ACC112 (cell line): ENCODE measurements around the gene CD44.
A peak's percentile ranks its signal among the peaks of the same experiment; 100 is the strongest.
"Not testable (repeated sequence)": the region's sequence is repeated elsewhere in the genome, so short reads cannot be mapped to it uniquely, and the experiment has no call there.

Source experiments
- H2AFZ ChIP-seq: fragments of 200-600 bp; sonication (generic); one replicate; pipeline ENCODE4 v1.6.0; 2017; ENCODE audit warnings: antibody characterized with exemption, low read length; ENCODE audit not compliant: unreplicated experiment
- H3K27ac ChIP-seq: fragments of 200-600 bp; sonication (generic); 2 replicates; pipeline ENCODE4 v1.5.1; 2014; ENCODE audit warnings: low read depth, mild to moderate bottlenecking, antibody characterized with exemption, low read length, moderate library complexity
- H3K27me3 ChIP-seq: fragments of 200-600 bp; sonication (generic); 2 replicates; pipeline ENCODE4 v1.6.1; 2014; ENCODE audit warnings: mild to moderate bottlenecking, antibody characterized with exemption, low read length, moderate library complexity, mixed read lengths; ENCODE audit not compliant: insufficient read depth
- H3K36me3 ChIP-seq: fragments of 200-600 bp; sonication (generic); 2 replicates; pipeline ENCODE4 v1.6.1; 2016; ENCODE audit warnings: mild to moderate bottlenecking, antibody characterized with exemption, low read length, moderate library complexity, mixed read lengths; ENCODE audit not compliant: insufficient read depth
- H3K4me1 ChIP-seq: fragments of 200-600 bp; sonication (generic); one replicate; pipeline ENCODE4 v1.6.1; 2016; ENCODE audit warnings: low read length, mixed read lengths; ENCODE audit not compliant: insufficient read depth, unreplicated experiment, control insufficient read depth
- H3K4me3 ChIP-seq: fragments of 200-600 bp; sonication (generic); 2 replicates; pipeline ENCODE4 v1.5.1; 2014; ENCODE audit warnings: mild to moderate bottlenecking, low read depth, low read length
- H3K79me2 ChIP-seq: fragments of 200-600 bp; sonication (generic); one replicate; pipeline ENCODE4 v1.6.0; 2016; ENCODE audit warnings: low read length; ENCODE audit not compliant: control insufficient read depth, unreplicated experiment, insufficient read depth

The CD44 gene

DNA sequence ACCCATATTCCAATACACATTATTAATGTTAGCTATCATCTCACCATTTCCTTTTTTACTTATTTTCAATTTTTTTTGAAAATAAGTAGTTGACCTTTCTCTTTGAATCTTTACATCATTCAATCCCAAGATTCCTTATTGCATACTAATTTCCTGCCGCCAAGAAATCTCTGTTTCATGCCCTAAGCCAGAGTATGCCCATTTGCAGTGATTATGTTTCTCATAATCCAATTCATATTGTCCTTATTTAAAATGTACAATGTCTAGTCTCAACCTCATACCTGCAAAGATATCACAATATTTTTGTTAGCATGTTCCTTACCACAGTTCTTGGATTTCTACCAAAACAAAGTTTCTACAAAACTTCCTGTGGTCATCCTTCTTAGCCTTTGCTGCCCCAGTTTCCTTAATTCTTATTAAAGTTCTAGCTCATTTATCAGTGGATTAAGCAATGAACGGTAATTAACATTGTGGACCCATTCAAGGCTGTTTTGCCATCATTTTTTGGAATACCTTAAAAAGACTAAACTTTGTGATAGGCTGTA, 75.3 kb downstream of the CD44 start:
- no peak overlapping the region for H2AFZ ChIP-seq
- H3K27ac ChIP-seq = peak overlapping the region; percentile 97
- H3K27me3 ChIP-seq = no peaks in the 10 kb centered on the region
- H3K4me3 ChIP-seq = peak overlapping the region; percentile 23; the same call in 1 of the 2 replicates
- H3K4me1 ChIP-seq = peaks cover 69% of the 10 kb centered on the region
- H3K36me3 ChIP-seq = peaks cover 41% of the 10 kb centered on the region
- H3K79me2 ChIP-seq = no peaks in the 10 kb centered on the region

DNA sequence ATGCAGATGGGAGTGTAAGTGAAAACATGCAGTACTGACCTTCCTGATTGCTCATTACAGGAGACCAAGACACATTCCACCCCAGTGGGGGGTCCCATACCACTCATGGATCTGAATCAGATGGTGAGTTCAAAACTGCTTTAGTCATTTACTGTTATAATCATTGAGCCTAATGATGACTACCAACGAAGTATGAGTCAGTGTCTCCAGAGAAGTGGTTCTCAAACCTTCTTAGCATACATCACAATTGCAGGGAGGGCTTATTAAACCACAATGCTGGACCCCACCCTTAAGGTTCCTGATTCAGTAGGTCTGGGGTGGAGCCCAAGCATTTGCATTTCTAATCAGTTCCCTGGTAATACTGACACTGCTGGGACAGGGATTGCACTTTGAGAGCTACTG, 75.8 kb downstream of the CD44 start:
- Histone ChIP-seq H3K36me3 (peaks cover 41% of the 10 kb centered on the region), H3K79me2 (no peaks in the 10 kb centered on the region), H3K4me3 (peak overlapping the region; percentile 46; the same call in 1 of the 2 replicates), H3K4me1 (peaks cover 69% of the 10 kb centered on the region), H3K27ac (peak overlapping the region; percentile 97), H2AFZ (no peak overlapping the region), H3K27me3 (no peaks in the 10 kb centered on the region)

DNA sequence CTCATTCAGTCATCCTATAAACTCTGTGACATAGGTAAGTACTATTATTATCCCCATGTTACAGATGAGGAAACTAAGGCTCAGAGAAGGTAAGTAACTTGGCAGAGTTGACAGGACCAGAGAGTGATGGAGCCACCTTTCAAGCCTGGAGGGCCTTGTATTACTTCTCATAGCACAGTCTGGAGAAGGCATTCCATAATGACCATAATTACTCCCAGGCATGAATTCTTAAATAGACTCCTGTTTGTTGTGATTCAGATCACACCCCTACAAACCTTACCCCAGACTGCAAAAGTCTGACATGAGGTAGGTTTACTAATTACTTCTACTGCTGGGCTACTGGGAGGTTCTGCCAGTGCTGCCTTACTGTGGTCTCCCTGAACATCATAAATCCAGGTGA, 77.0 kb downstream of the CD44 start:
- peaks cover 67% of the 10 kb centered on the region for H3K4me1 ChIP-seq
- H3K36me3 ChIP-seq = peaks cover 37% of the 10 kb centered on the region
- H3K27ac ChIP-seq = peak overlapping the region; percentile 97

DNA sequence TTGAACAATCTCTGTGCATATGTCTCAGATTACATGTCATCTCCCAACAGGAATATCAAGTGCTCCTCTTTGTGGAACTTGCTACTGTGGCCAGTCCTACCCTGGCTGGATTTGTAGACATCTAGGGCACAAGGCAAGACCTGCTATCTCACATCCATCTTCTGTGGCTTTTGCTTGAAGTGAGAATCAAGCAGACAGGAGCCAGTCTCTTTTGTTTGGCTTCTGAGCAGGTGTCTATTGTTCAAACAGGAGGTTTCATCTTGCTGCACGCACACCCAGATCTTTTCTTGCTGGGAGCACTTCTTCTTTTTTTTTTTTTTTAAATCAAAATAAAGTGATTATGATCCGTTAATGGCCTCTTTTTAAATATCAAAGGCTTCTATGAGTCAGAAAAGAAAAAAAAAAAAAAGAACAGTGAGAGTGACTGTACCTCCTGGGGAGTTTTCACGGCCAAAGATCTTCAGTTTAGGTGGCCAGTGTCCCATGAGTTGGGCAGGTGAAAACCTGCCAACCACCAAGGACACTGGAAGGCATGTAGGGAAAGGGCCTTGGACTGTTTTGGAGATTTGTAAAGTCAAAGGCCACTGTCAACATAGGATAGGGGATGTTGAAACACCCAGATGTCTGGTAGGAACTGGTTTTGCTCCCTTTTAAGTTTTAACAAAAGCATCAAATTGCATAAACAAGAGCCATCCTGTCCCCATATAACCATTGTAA, 78.1 kb downstream of the CD44 start:
- peaks cover 44% of the 10 kb centered on the region for H3K36me3 ChIP-seq
- H3K4me1 ChIP-seq = peaks cover 55% of the 10 kb centered on the region
- H3K27me3 ChIP-seq = no peaks in the 10 kb centered on the region
- no peaks in the 10 kb centered on the region for H3K79me2 ChIP-seq
- H3K4me3 ChIP-seq = no peak overlapping the region
- peak overlapping the region; percentile 97 for H3K27ac ChIP-seq
- H2AFZ ChIP-seq = no peak overlapping the region

More for the DNA sequence above, 77.0 kb downstream of the CD44 start:
- Histone ChIP-seq H3K79me2 (no peaks in the 10 kb centered on the region), H3K4me3 (no peak overlapping the region), H3K27me3 (no peaks in the 10 kb centered on the region), H2AFZ (no peak overlapping the region)

DNA sequence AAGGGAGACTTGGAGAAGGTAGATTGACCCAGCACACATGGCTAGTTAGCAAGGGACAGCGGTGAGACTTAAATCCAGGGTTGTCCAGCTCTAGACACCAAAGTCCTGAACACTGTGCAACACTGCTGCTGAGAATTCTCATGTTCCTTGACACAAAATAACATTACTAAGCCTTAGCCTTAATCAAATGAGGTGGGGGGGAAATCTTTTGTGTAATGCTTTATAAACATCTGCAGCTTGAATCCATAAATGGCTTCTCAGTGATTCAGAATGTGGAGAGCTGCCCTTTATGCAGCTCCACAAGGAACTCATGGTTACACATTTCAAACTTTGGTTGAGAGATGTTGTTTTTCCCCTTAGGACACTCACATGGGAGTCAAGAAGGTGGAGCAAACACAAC, 80.0 kb downstream of the CD44 start:
- no peaks in the 10 kb centered on the region for H3K79me2 ChIP-seq
- peaks cover 37% of the 10 kb centered on the region for H3K4me1 ChIP-seq
- no peaks in the 10 kb centered on the region for H3K27me3 ChIP-seq
- H3K36me3 ChIP-seq = peaks cover 59% of the 10 kb centered on the region
- no peak overlapping the region for H3K4me3 ChIP-seq
- H2AFZ ChIP-seq = no peak overlapping the region
- no peak overlapping the region for H3K27ac ChIP-seq

DNA sequence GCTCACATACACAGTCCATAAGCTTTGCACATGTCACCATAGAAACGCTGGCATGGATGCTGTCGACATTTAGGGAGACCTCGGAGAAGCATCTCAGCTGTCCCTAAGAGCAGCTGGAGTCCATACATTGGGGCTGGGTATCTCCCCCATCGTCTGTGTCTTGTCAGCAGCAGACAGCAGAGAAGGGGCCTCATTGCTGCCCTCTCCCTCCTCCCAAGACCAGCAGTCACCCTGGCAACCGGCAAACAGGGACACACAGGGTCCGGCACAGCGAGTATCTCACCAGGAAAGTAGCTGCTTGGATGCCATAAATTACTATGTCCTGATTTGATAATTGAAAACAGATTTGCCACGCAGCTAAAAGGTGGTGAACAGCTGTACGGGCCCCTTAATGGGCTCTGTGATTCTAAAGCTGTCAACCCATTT, 84.4 kb downstream of the CD44 start:
- peaks cover 82% of the 10 kb centered on the region for H3K36me3 ChIP-seq

DNA sequence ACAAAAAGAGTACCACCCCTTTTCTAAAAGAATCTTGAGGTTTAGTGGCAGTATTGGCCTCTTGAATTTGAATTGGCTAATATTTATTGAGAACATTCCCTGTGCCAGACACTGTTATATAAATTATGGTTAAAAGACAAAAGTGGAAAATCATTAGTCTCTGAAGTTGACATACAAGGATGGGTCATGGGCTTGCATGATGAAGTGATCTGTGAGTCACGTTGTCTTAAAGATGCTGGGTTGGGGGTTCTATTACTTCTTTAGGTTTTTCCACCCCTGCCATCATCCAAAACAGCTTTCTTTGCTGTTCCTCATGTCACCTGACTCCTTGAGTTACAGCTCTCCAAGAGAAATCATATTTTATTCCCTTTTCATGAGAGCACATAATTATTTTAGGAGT, 85.0 kb downstream of the CD44 start:
- Histone ChIP-seq H3K36me3 (peaks cover 82% of the 10 kb centered on the region), H3K27ac (peak overlapping the region; percentile 26), H3K4me3 (no peak overlapping the region), H3K27me3 (no peaks in the 10 kb centered on the region), H3K4me1 (no peaks in the 10 kb centered on the region), H3K79me2 (no peaks in the 10 kb centered on the region), H2AFZ (no peak overlapping the region)

More for the DNA sequence above, 84.4 kb downstream of the CD44 start:
- Histone ChIP-seq H3K27me3 (no peaks in the 10 kb centered on the region), H3K4me3 (no peak overlapping the region), H3K4me1 (no peaks in the 10 kb centered on the region), H2AFZ (no peak overlapping the region), H3K27ac (peak overlapping the region; percentile 26), H3K79me2 (no peaks in the 10 kb centered on the region)

DNA sequence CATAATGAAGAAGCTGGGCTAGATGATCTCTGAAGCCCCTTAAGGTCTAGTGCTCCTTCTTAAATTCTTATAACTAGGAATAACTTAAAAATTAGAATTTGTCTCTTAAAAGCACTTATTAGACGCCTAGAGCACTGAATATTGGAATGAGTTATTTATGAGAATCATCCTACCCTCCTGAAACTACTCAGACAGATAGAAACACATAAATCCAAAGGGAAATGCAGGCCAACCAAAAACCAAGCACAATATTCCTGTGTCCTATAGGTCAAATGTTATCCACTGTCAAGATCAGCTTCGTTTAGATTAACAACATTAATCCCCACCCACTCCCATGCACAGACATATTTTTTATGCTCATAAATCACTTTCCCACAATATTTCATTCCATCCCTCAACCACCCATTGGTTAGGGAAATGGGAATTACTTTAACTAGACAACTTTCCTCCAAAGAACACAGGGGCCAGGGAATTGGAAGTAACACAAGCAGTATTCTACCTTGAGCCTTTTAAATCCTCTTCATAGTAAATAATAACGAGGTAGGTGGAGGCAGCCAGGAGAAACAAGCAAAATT, 87.1 kb downstream of the CD44 start:
- Histone ChIP-seq H3K4me3 (no peak overlapping the region), H3K27me3 (no peaks in the 10 kb centered on the region), H3K36me3 (peaks cover 82% of the 10 kb centered on the region), H3K79me2 (no peaks in the 10 kb centered on the region), H3K4me1 (no peaks in the 10 kb centered on the region), H3K27ac (no peak overlapping the region), H2AFZ (no peak overlapping the region)

DNA sequence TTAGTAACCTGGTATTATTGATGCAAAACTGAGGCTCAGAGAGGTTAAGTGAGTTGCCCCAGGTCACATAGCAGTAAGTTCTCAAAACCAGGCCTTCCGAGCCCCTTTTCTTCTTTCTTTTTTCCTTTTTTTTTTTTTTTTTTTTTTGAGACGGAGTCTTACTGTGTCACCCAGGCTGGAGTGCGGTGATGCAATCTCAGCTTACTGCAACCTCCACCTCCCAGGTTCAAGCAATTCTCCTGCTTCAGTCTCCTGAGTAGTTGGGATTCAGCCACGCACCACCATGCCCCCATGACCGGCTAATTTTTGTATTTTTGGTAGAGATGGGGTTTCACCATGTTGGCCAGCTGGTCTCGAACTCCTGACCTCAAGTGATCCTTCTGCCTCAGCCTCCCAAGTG, 87.8 kb downstream of the CD44 start:
- not testable (repeated sequence) for H3K4me1 ChIP-seq, H3K27me3 ChIP-seq, H3K27ac ChIP-seq, H2AFZ ChIP-seq, H3K4me3 ChIP-seq, H3K79me2 ChIP-seq
- peaks cover 82% of the 10 kb centered on the region for H3K36me3 ChIP-seq

DNA sequence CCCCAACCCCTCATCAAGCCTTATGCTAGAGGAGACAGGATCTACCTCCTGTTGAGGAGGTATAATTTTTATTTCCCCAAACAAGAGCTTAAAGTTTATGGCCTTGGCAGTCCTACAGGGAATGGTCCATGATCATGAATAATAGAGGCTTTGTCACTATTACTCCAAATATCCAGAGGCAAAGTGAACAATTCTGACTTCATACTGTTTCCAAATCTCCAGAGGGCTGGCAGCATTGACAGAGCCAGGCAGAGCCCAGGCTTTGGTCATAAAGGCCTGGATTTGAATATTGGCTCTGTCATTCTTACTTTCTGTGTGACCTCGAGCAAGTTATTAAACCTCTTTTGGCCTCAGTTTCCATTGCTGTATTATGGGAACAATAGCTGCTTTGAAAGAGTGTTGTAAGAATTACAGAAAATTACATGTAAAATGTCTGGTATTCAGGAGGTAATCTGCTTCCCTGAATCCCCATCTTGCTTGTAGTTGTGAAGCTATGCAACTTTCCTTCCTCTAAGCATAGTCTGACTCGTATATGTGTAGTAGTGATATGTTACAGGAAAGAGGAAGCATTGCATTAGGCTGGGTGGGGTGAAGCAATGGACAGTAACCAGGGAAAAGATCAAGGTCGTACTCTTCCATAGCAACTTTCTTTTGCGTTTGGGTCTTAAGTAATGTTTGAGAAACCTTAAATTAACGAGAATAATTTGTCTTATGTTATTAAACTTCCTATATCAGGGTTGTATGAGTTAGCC, 88.8 kb downstream of the CD44 start:
- Histone ChIP-seq H3K36me3 (peaks cover 81% of the 10 kb centered on the region), H3K27me3 (no peaks in the 10 kb centered on the region), H2AFZ (no peak overlapping the region), H3K27ac (no peak overlapping the region), H3K4me3 (no peak overlapping the region), H3K4me1 (no peaks in the 10 kb centered on the region), H3K79me2 (no peaks in the 10 kb centered on the region)
